ENCODE results near the gene VAV2.

Gene VAV2

DNA sequence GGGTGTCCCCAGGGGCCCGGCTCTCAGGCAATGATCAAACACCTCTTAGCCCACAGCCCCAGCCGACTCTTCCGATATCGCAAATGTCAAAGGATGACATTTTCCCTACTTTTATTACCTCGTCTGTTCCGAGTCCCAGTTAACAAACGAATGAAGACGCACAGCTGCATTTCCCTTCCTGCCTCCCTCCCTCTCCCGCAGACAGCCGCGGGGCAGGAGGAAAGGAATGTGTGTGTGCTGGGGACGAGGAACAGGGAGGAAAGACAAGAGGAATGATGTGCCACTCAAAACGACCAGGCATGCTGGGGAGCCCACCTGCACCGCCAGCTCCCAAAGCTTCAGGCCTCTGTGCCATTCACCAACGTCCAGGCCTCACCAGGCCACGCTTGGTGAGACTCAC lies 128.1 kb downstream of the VAV2 start:
- DNase-seq (ENCODE audit: insufficient read length, low spot score): no peak
- no peak for FAIRE-seq

GRCh38 chr9:133863257-133863592 lies 128.9 kb downstream of the VAV2 start:
- DNase-seq (ENCODE audit: insufficient read length, low spot score): no peak
- no peak for FAIRE-seq

DNA sequence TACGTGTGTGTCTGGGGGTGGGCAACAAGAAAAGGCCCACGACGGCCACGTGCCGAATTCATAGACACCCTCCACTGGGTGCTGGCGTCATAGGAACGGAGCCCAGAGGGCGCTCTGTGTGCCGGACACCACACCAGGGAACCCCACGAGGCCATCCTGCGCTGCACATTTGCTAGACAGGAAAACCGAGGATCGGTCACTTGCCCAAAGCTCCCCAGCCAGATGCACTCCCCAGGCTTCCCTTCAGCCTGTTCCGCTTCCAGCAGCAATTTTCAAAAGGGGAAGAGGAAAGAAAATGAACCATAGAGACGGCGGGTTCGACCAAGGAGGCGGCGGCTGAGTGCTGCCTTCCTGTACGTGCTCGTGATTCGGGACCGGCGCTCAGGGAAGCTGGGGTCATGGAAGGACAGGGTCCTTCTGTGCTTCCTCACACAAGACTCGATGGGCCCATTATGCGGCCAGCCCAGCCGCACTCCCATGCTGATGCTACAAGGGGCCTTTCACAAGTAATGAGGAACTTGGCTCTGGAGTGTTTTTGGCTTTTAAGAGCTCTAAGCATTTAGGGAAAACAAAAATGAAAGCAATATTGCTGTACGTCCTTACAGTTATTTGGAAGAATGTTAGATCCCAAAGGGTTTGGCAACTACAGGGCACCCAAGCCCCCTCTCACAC lies 129.4 kb downstream of the VAV2 start:
- FAIRE-seq: no peak
- no peak for DNase-seq (ENCODE audit: insufficient read length, low spot score)

- DNase-seq (ENCODE audit: insufficient read length, low spot score) (no peak), FAIRE-seq (no peak)
Observed at GRCh38 chr9:133861692-133862091, 130.4 kb downstream of the VAV2 start.

GRCh38 chr9:133861086-133861485 lies 131.0 kb downstream of the VAV2 start:
- FAIRE-seq: no peak

GRCh38 chr9:133858771-133859170 lies 133.4 kb downstream of the VAV2 start:
- no peak for FAIRE-seq
- no peak for DNase-seq (ENCODE audit: insufficient read length, low spot score)

More at GRCh38 chr9:133861086-133861485, 131.0 kb downstream of the VAV2 start:
- no peak for DNase-seq (ENCODE audit: insufficient read length, low spot score)

DNA sequence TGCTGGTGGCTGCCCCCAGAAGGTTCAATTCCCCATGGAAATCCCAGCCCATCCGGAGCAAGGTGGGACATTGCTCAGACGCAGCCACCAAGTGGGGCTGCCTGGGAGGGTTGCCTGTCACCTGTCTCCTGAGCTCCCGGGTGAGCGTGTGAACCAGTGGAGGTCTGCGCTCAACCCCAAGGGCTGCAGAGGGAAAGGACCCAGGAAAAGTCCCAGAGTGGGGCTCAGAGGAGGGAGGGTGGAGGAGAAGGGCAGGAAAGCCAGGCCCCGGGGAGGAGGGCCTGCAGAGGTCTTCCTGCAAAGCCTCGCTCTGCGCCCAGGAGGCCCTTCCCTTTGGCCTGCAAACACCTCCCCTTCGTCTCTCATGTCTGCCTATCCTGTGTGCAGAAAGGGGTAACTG lies 134.5 kb downstream of the VAV2 start:
- FAIRE-seq (no peak), DNase-seq (ENCODE audit: insufficient read length, low spot score) (no peak)

DNA sequence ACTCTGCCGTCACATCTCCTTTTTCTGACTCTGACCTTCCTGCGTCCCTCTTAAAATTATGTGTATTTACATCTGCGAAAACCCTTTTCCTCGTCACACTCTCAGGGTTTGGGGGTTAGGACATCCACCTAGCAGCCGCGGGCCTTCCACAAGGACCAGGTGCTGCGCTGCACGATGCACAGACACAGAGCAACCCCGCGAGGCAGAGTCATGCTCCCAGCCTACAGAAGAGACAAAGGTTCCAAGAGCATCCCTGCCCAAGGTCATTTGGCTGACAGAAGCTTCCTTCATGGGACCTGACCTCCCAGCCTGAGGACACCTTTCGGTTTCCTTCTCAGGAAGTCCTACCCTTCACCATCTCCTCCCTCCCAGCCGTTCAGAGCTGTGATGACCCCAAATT lies 135.3 kb downstream of the VAV2 start:
- DNase-seq (ENCODE audit: insufficient read length, low spot score): no peak
- no peak for FAIRE-seq

DNA sequence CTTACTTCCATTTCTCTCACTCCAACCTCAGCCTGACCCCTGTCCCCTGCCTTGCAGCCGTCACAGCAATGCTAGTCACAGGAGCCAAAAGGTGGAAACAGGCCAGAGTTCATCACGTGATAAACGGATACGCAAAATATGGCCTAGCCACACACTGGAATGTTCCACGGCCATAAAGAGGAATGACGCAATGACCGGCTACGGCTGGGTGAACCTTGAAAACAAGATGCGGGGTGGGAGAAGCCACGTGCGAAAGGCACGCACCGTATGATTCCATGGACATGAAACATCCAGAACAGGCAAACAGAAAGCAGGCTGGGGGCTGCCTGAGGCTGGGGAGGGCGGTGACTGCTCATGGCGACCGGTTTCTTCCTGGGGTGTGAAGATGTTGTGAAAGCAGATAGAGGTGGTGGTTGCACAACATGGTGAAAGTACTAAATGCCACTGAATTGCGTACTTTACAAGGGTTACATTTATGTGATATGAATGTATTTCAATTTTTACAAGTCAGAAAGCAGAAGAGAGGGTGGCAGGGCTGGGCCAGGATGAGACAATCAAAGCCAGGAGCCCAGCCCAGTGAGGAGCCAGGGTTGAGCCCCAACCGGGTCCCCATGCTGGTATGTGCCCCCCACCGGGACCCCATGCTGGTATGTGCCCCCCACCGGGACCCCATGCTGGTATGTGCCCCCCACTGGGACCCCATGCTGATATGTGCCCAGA lies 136.2 kb downstream of the VAV2 start:
- FAIRE-seq: no peak

GRCh38 chr9:133855371-133855770 lies 136.8 kb downstream of the VAV2 start:
- no peak for FAIRE-seq

More for the DNA sequence above, 136.2 kb downstream of the VAV2 start:
- DNase-seq (ENCODE audit: insufficient read length, low spot score): no peak

DNA sequence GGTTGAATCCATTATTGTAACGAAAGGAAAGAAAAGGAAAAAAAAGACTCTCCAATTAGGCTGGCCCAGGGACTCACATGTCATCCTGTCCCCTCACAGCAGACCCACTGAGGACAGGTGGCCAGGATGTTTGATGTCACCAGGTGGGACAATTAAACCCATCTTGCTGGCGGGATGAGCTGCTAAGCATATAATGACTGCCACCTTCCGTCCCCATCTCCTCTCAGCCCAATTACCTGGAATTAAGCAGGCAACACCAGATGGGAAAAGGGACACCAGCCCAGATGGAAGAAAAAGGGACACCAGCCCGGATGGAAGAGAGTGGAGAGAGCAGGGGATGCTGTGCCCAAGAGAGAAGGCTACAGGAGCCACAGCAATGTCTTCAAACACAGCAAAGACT lies 137.4 kb downstream of the VAV2 start:
- DNase-seq (ENCODE audit: insufficient read length, low spot score) (no peak), FAIRE-seq (no peak)

More at GRCh38 chr9:133855371-133855770, 136.8 kb downstream of the VAV2 start:
- no peak for DNase-seq (ENCODE audit: insufficient read length, low spot score)

- FAIRE-seq: no peak
Observed at GRCh38 chr9:133854048-133854447, 138.1 kb downstream of the VAV2 start.

GRCh38 chr9:133853331-133853730 lies 138.8 kb downstream of the VAV2 start:
- DNase-seq (ENCODE audit: insufficient read length, low spot score) (no peak), FAIRE-seq (no peak)

More at GRCh38 chr9:133854048-133854447, 138.1 kb downstream of the VAV2 start:
- DNase-seq (ENCODE audit: insufficient read length, low spot score): no peak

GRCh38 chr9:133852431-133852830 lies 139.7 kb downstream of the VAV2 start:
- FAIRE-seq: no peak
- DNase-seq (ENCODE audit: insufficient read length, low spot score): no peak

- no peak for DNase-seq (ENCODE audit: insufficient read length, low spot score)
- no peak for FAIRE-seq
Observed at GRCh38 chr9:133851693-133852092, 140.4 kb downstream of the VAV2 start.

DNA sequence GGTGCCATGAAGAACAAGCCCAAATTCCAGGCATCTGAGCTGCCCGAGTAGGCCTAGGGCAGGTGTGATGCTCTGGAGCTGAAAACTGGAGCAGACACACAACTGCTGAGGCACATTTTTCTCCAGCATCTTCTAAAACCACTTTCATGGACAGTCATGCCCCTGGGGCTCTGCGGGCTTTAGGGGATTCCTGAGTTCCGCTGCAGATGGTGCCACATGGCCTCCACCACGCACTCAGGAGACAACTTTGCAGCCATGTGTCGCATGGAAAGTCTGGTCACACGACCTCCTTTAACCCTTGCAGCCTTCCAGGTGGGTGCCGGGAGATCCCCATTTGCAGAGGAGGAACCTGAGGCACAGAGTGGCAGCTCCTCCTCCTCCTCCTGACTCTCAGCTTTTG lies 141.2 kb downstream of the VAV2 start:
- DNase-seq (ENCODE audit: insufficient read length, low spot score): no peak
- no peak for FAIRE-seq

- DNase-seq (ENCODE audit: insufficient read length, low spot score) (no peak), FAIRE-seq (no peak)
Observed at GRCh38 chr9:133850161-133850560, 142.0 kb downstream of the VAV2 start.

DNA sequence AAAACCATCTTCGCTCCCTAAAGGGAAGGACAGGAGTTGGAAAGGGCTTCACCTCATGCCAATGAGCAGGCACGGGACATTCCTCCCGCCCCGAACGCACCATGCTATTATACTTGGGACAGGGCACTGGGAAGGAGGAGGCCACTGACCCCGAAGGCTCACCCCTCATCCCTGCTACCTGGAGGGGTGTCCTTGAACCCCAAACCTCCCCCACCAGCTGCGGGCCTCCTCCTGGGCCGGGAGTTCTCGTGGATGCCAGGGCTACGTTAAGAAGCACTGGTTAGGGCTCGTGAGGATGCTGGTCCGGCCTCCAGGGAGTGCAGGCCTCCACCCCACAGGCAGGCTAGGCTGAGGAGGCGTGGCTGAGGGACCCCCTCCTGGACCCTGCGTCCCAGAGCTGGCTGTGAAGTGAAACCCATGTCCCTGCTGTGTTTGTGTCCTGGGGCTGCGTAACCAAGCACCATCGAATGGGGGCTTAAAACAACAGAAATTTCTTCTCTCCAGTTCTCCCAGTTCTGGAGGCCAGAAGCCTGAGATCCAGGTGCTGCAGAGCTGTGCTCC lies 142.9 kb downstream of the VAV2 start:
- FAIRE-seq: no peak
- no peak for DNase-seq (ENCODE audit: insufficient read length, low spot score)

DNA sequence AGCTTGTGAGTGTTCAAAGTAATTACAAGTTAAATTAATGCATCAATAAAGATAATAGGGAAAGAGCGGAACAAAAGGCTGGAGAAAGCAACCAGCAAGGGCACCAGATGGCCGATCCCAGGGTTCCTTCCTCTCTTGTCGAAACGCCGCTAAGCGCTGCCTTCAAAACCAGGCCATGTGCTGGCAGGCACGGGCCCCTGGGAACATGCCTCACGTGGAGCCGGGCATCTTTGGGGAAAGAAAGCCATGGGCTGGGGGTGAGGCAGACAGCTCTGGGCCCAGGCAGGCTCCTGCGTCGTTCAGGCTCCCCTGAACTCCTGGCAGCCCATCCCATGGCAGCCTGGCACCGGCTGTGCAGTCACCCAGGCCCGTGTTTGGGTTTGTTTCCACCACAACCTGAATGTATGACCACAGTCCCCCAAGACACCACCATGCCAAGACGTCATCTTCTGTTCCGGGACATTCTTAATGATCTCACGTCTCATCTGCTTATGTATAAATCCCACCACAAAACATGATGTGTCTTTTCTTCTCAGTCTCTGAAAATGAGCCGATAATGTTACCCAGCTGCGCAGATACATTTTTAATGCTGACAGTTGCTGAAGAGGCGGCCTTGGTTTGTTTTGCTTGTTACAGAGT lies 143.5 kb downstream of the VAV2 start:
- DNase-seq (ENCODE audit: insufficient read length, low spot score) (no peak), FAIRE-seq (no peak)

- DNase-seq (ENCODE audit: insufficient read length, low spot score) (no peak), FAIRE-seq (no peak)
Observed at GRCh38 chr9:133846483-133847090, 145.5 kb downstream of the VAV2 start.

- DNase-seq (ENCODE audit: insufficient read length, low spot score) (peak; percentile 67), FAIRE-seq (peak; percentile 4)
Observed at GRCh38 chr9:133845440-133845839, 146.7 kb downstream of the VAV2 start.

All from GM19239 (cell line).